Measurements from ENCODE around the gene WDR4. TPM values are rescaled to one million over a fixed set of nuclear protein-coding genes. Genes with fewer than 3 reads are reported as not detected.
"Not testable (repeated sequence)": the region's sequence is repeated elsewhere in the genome, so short reads cannot be mapped to it uniquely, and the experiment has no call there.

Gene WDR4
- total RNA-seq, 1 donor from 2014 or later, result 38.4 TPM

DNA sequence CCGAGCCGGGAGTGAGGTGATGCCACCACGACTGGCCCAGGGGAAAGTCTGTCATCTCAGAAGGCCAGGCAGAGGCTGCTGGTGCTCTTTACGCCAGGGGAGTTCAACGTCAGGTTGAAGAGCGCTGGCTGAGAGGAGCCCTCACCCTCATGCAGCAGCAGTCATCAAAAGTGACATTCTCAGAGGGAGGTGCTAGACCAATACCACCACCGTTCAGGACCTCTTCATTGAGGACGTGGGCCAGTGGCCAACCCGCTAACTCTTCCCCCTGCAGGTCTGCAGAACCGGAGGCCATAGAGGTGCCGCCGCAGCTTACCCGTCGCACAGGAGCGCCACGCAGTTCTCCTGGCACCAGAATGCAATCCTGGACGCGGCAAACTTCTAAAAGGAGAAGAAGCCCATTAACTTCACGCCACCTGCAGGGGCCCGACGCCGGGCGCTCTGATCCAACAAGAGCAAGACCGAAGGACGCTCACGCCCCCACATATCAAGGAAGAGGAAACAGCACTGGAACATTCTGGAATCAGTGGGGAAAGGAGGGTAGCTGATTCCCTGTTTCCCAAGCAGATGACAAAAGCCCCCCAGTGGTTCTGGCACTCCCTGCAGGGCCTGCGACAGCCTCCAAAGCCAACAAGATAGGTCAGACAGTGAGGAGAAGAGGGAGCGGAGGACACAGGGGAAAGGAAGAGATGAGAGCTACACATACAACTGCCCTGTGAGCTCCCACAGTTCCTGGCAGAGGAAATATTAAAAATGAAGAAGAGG is 24.9 kb downstream of the WDR4 start:
- intact Hi-C loops (cut with micrococcal nuclease), result no loop called here

DNA sequence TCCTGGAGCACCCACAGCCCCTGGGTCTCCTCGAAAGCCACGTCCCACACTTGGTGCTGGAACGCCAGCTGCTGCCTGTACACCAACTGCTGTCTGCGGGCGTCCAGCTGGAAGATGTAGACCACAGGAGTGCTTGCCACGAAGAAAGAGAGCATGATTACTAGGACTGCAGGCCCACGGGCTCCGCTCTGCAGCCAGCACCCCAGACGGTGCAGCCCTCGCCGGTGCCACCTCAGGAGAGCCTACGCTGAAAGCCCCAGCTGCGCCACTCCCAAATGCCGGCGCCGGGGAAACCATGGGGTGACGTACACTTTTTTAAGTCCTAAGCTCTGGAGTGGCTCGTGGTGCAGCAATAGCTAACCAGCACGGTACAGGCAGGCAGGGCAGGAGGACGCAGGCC is 25.7 kb downstream of the WDR4 start:
- intact Hi-C loops (cut with micrococcal nuclease), result no loop called here

DNA sequence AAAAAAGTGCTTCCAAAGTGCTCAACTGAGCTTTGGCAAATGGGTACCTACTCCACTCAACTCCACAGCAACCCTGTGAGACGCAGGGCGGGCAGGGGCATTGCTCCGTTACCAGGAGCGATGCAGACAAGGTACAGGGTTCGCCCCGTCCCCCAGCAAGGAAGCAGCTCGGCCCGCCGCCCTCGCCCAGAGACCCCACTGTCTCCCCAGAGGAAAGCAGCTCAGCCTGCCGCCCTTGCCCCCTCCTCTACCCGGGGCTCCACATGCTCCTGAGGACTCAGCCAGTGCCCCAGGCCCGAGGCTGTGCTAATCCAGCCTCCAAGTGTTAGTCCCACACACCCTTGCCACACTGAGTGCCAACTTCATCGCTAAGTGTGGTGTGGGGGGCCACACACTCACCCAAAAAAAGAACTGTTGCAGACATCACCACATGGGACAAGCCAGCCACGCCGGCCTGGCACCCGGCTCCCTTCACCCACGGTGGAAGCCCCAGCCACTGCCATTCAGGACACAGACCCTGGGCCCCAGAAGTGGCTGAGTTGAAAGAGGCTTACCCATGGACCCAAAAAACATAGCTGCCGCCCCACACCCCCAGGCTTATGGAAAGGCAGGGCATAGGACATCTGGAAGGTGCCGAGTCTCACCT is 26.3 kb downstream of the WDR4 start:
- intact Hi-C loops (cut with micrococcal nuclease), result no loop called here

DNA sequence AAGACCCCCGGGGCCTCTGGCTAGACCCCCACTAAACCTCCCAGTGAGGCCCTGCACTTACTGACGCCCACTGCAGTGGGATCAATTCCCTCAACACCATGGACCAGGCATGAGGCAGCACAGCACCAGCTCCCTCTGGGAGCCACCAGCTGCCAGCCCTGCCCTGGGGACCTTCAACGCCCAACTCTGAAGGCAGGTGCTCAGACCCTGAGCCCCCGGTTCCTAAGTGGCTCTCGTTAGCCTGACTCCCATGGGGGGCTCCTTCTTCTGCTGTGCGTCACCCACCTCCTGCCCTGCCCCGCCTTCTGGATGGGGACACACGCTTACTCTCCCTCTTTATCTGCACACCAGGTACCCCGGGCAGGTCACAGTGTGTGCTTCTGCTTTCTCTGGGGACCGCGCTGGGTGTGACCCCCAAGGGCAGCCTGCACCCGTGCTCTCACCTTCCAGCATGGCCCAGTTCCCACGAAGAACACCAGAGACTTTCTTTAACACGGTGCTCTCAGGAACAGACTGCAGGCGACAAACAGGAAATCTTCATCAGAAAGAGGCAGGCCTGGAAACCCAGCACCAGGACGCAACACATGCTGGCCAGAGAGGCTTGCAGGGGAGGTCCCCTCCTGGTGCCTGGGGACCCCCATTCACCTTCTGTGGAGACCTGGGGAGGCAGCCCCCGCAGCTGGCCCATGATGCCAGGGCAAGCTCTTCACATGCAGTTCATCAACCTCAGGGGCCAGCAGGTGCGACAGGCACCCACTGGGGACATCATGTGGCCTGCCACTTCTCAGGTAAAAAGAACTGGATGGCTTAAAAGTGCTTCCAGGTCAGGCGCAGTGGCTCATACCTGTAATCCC is 27.3 kb downstream of the WDR4 start:
- intact Hi-C loops (cut with micrococcal nuclease), result no loop called here

DNA sequence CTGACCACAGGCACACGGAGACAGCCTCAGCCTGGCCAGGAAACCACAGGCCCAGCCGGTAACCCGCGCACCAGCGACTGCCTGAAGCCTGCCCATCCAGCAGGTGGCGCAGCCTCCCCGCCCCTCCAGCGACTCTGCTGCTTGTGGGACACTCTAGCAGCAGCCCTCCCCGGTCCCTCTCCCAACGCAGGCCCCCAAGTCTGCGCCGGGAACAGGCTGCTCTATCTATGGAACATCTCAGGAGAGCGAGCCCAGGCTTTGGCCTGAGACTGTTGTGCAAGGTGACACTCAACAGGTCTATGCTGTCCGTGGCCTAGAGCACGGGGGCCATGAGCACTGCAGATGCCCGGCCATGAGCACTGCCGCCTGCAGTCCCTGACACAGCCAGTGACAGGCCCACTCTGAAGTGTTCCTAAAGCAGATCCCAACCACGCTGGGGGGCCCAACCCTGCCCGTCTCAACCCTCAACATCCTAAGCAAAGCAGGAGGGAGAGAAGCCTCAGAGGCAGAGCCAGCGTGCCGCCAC is 28.4 kb downstream of the WDR4 start:
- intact Hi-C loops (cut with micrococcal nuclease), result no loop called here

DNA sequence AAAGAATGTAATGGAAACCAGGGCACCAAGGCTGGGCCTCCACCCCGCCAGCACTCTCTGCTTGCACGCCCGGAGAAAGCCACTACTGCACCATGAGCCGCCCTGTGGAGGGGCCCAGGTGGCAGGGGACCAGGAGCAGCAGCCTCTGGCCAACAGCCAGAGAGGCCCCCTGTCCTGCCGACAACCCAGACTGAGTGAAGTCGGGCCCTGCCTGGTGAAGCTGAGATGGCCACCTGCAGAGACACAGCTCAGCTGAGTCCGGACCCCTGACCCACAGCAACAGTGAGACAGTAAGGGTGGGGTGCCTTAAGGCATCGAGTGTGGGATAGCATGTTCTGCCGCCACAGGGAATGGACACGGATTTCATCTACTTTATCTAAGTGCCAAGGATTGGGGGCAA is 28.9 kb downstream of the WDR4 start:
- intact Hi-C loops (cut with micrococcal nuclease), result no loop called here

DNA sequence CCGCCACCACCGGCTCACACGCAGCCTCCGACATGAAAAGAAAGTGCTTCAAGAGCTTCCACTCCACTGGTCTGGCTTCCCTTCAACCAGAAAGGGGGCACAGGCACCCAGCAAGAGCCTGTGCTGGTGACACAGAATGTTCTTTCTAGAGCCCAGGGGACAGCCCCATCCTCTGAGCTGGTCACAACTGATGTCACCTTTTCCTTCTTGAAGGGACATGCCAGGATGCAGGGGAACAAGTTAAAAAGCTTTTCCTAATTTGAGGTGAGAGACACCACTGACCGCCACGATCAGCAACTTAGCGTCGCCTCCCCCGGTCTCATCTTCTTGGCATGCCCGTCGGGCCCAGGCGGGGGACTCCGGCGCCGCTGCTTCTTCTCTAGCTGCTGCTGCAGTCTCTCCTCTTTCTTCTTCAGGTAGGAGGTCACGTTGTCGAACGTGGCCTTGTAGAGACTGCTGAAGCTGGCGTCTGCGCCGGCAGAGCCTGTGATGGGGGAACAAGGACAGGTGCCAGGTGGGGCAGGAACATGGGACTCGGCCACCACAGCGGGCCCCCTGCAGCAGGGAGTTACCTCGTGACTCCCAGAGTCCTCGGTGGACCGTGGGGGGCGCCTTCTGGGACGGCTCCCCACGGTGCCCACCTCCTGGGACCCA is 29.5 kb downstream of the WDR4 start:
- intact Hi-C loops (cut with micrococcal nuclease), result no loop called here

DNA sequence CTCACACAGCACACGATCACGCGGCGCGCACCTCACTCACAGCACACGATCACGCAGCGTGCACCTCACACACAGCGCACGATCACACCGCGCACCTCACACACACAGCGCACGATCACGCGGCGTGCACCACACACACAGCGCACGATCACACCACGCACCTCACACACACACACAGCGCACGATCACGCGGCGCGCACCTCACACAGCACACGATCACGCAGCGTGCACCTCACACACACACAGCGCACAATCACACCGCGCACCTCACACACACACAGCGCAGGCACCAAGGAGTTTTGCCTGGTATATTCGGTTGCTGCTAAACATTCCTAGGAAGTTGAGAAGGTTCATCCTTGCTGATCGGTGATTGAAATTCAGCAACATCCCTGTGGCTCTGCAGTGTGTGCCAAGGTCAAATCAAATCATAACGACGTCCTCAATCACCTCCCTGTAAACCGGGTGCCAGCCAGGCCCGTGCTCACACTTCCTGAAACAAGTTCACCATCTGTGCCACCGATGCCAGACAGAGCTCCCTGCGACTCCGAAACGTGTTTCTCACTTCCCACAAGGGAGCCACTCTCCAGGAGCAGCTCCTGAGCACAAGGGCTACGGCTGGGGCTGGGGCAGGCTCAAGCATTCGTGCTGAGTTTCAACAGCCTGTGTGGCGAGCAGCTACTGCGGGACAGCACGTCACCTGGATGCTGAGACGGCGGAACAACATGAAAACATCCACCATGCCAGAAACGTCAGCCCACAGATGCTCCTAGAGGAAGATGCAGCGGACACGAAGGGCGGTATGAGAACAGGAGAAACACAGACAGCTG is 30.2 kb downstream of the WDR4 start:
- intact Hi-C loops (cut with micrococcal nuclease), result no loop called here

DNA sequence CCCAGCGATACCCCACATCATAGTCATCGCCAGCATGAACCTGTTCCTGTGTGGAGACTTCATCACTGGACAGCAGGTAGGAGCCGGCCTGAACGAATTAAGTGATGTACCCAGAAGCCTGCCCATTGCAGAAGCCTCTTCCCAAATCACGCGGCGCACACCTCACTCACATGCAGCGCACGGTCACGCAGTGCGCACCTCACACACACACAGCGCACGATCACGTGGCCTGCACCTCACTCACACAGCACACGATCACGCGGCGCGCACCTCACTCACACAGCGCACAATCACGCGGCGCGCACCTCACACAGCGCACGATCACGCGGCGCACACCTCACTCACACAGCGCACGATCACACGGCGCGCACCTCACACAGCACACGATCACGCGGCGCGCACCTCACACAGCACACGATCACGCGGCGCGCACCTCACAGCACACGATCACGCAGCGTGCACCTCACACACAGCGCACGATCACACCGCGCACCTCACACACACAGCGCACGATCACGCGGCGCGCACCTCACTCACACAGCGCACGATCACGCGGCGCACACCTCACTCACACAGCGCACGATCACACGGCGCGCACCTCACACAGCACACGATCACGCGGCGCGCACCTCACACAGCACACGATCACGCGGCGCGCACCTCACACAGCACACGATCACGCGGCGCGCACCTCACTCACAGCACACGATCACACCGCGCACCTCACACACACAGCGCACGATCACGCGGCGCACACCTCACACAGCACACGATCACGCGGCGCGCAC is 31.0 kb downstream of the WDR4 start:
- intact Hi-C loops (cut with micrococcal nuclease), result not testable (repeated sequence)

DNA sequence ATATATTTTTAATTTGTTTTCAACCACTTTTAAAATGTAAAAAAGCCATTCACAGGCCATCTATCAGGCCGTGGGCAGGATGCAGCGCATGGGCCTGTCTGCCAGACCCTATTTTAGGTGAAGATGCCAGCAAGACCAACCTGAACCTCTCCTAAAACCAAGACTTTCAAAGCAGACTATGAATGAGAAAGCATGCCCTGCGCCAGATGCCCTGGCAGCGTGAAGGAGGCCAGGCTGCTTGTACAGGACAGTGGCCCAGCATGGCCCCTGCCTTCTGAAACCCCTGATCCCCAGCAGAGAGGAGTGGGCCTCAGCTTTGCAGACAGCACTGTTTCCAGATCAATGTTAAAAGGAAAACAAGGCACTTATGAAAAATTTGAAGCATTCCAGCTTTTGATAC is 31.6 kb downstream of the WDR4 start:
- intact Hi-C loops (cut with micrococcal nuclease), result no loop called here

DNA sequence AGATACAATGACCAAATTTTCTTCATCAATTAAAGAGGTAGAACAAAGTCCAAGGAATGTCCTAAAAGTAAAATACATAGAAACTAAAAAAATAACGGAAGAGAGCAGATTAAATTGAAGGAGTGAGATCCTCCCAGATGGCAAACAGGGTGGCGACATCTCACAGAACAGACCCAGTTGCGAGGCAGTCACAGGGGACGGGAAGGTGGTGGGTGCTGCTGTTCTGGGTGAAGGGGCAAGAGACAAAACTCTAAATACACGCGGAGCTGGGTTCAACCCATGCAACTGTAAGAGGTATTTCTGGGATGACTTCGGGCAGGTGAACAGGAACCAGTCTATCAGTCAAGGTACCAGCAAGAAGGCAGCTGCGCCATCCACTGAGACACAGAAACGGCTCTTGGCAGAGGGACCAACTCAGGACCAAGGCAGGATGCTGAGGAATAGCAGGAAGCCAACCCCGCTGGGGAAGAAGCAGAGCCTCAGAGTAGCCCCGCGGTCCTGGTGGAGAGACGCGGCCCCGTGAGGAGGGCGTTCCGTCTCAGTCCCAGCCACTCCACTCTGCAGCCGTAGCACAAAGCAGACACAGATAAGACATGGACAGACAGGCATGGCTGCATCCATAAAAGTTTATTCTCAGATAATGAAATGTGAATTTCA is 32.2 kb downstream of the WDR4 start:
- intact Hi-C loops (cut with micrococcal nuclease), result no loop called here

DNA sequence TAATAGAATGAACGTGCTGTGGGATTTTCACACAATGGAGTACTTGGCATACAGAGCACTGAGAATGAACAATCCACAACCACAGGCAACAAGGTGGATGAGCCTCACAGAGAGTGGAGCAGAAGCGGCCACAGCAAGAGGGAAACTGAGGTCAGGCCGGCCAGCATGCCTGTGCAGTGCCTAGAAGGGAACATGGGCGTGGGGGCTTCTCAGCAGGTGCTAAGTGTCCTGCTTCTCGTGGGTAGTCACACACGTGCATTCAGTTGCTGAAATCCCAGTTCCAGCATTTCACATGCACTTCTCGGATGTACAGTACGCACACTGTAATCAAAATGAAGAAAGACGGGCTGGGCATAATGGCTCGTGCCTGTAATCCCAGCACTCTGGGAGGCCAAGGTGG is 33.1 kb downstream of the WDR4 start:
- intact Hi-C loops (cut with micrococcal nuclease), result no loop called here

DNA sequence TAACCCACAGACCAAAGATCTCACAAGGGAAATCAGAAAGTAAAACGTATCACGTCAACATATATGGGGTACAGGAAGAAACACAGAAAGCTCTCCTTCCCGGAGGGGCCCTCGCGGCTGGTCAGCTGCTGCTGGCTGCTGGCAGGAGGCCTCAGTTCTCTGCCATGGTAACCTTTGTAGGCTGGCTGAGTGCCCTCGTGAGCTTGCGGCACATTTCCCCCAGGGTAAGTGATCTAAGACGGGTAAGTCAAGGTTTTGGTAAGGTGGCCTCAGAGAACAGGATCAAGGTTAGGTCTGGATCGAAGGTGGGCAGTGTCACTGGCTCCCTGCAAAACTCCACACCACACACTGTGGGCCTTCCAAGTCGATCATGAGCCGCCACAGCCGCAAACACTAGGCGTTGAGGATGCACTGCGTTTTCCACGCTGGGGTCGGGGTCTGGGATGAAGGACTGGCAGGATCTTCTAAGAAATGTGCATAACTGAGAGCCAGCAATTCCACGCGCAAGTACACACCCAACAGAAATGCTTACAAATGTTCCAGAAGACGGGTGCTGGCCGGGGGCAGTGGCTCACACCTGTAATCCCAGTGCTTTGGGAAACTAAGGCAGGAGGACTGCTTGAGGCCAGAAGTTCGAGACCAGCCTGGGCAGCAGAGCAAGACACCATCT is 33.9 kb downstream of the WDR4 start:
- intact Hi-C loops (cut with micrococcal nuclease), result no loop called here

DNA sequence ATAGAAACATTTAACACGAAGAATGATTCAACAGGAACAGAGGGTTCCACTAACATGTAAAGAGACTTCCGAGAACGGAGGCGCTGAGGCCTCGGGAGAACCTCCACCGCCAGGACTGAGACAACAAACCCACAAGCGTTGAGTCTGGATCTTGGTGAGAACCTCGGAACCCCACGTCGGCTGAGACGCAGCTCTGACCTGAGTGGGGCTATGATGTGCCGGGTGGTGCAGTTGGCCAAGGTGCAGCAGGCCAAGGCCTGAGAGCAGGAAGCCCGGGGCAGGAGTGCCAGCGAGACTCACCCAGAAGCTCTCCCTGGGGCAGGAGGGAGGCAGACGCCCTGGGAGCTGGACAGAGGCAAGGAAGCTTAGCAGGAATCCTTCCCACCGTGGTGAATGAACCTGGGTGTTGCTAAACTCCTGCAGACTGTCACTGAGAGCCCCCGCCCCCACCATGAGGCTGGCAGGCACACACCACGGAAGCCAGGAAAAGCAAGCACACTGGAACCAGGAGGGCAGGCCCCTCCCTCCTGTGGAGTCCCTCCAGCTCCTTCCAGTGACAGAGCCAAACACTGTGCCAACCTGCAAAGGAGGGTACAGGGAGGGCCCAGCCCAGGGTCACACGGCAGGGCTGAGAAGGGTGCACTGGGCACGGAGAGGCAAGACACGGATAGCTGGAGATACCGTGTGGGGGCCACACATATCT is 34.8 kb downstream of the WDR4 start:
- intact Hi-C loops (cut with micrococcal nuclease), result no loop called here

DNA sequence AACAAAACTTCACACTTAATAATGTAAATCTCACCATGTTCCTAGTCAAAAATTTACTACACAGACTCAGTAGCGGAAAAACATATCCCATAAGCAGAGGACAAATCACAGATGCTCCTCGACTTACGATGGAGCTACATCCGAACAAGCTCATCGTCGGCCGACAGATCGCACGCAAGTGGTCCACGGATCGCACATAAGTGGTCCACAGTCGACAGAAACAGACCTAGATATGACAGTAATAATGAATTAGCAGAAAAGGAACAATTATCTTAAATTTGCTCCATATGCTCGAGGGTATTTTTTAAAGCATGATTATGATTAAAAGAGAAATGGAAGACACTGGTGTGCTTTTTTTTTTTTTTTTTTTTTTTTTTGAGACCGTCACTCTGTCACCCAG is 36.3 kb downstream of the WDR4 start:
- intact Hi-C loops (cut with micrococcal nuclease), result no loop called here

DNA sequence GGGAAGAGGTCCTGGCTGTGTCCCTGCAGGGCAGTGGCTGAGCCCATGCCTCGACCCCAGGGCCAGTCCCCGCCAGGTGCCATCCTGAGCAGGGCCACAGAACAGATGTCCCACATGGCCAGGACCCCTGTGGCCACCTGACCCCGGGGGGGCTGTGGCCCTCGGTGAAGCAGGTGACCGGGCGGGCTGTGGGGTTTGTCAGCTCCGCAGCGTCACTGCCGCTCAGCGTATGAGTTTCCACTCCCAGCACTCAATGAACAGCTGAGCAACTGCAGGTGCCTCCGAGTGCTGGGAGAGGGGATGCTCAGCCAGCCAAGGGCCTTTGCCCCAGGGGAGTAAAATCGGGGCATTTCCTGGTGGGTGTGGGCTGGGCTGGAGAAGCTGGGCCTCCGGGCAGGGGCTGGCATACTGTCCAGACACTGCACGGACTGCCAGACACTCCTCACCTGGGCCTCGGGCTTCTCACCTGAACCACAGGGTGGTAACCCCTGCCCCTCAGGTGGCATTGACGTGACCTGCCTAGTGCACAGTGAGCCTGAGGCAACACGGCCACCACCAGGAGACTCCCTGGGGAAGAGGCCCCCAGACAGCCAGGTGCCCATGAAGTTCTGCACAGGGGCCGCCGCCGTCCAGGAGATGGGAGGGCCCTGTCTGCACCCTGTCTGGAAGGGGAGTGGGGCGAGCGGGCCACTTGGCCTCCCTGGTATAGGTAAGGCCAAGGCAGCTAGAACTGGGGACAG is 37.3 kb downstream of the WDR4 start:
- intact Hi-C loops (cut with micrococcal nuclease), result not testable (repeated sequence)

DNA sequence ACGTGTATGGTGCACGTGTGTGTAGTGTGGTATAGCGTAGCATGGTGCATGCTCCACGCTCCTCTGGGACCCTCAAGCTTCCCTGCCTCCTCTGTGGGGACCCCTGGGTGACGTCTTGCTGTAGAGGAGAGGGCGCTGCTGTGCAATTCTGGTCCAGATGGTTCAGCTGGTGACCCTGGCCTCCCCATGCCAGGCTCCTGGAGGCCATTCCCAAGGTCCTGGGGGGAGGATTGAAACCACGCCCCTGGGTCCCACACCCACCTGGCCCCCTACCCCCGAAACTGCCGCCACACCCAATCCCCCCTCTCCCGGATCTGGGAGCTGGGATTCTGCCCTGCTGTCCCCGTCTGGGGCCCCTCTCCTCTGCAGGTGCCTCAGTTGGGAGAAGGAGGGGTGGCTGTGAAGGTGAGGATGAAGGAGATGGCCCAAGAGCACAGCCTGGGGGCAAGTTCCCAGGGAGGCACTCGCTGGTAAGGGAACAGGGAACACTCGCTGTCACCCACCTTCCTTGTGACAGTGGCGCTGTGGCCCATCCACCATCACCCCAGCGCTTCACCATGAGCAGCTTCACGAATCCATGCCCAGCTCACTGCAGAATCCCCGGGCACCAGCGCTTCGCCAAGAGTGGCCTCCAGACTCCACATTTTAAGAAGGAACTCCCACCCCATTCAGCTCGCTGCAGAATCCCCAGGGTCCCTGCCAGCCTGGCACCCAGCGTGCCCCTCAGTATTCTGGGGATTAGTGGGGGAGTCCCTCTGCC is 38.0 kb downstream of the WDR4 start:
- intact Hi-C loops (cut with micrococcal nuclease), result no loop called here

Measured in T-helper 1 cell treated with Interleukin-12 subunit alpha and Interleukin-12 subunit beta and Interleukin-4 antibody, amounts not matched to agents 30 ng/mL and 1 ng/mL, for 36 hours (primary cell).